Transverse colon (tissue), 4 donors: ENCODE results near the gene KRTAP2-4.
"Not testable (repeated sequence)": the region's sequence is repeated elsewhere in the genome, so short reads cannot be mapped to it uniquely, and the experiment has no call there.

Source experiments
- CTCF ChIP-seq, 5 experiments: fragments of 200-600 bp in 3 of 5; fragments of 450-650 bp in 2 of 5; sonication (generic) in 3 of 5; IDR thresholded peaks; 1 replicate in 2 of 5; 2 replicates in 3 of 5; pipeline ENCODE4 v1.5.1; 2016 to 2017; ENCODE audit warnings: antibody characterized with exemption in 5 of 5, inconsistent platforms in 3 of 5, mild to moderate bottlenecking in 2 of 5, moderate library complexity in 1 of 5
- EP300 ChIP-seq: sonication (generic); formaldehyde crosslinking; IDR thresholded peaks from one replicate; pipeline ENCODE4 v1.6.1; 2017; ENCODE audit warnings: antibody characterized with exemption, low read depth
- POLR2AphosphoS5 ChIP-seq, 3 donors: sonication (generic); formaldehyde crosslinking; IDR thresholded peaks; one replicate each; pipeline ENCODE4 v1.6.1; 2016; ENCODE audit warnings: antibody characterized with exemption in 3 of 3

- not testable (repeated sequence) for TF ChIP-seq EP300; CTCF (IDR thresholded peaks at IDR 0.05); POLR2AphosphoS5 (IDR thresholded peaks at IDR 0.05)
These were observed 43.2 kb upstream of the KRTAP2-4 start for GRCh38 chr17:41108728-41109386.
